Measurements from ENCODE around the gene MAPKBP1.

The MAPKBP1 gene

DNA sequence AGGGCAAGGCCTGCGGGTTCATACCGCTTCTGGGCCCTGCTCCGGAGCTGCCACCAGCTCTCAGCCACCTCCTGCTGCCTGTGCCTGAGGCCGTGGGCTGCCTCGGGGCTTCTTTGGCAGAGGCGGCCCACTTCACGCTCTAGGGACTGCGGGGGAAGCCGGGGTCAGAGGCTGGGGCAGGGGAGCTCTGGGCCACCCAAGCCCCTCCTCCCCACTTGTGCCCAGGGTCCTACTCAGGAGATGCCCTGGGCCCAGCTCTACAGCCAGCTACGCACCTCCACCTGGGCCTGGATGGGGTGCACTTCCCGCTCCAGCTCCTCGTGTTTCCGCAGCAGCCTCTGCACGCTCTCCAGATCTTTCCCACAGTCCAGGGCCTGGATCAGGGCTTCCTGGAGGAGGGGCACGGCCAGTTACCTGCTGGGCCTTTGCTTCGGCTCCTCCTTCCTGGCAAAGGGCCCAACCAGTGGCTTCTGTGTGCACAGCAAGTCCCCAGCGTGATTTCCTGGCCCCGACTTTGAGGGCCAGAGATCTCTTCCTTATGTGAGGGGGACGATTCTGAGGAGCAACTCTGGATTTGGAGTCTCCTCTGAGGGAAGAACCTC lies 88.3 kb downstream of the MAPKBP1 start:
- no peak for DNase-seq (ENCODE audit: low read depth in 2 of 2)
- TF ChIP-seq, protein P1, sequence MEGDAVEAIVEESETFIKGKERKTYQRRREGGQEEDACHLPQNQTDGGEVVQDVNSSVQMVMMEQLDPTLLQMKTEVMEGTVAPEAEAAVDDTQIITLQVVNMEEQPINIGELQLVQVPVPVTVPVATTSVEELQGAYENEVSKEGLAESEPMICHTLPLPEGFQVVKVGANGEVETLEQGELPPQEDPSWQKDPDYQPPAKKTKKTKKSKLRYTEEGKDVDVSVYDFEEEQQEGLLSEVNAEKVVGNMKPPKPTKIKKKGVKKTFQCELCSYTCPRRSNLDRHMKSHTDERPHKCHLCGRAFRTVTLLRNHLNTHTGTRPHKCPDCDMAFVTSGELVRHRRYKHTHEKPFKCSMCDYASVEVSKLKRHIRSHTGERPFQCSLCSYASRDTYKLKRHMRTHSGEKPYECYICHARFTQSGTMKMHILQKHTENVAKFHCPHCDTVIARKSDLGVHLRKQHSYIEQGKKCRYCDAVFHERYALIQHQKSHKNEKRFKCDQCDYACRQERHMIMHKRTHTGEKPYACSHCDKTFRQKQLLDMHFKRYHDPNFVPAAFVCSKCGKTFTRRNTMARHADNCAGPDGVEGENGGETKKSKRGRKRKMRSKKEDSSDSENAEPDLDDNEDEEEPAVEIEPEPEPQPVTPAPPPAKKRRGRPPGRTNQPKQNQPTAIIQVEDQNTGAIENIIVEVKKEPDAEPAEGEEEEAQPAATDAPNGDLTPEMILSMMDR (IDR thresholded peaks at IDR 0.05; ENCODE audit: low read depth, low read length) = no peak
- no peak overlapping the region for H3K4me3 ChIP-seq (replicated peaks in 1 of 2; ENCODE audit: low read depth in 2 of 2, low read length in 2 of 2)

- no peak overlapping the region for H3K4me3 ChIP-seq (replicated peaks in 1 of 2; ENCODE audit: low read depth in 2 of 2, low read length in 2 of 2)
- TF ChIP-seq, protein P1 (IDR thresholded peaks at IDR 0.05; ENCODE audit: low read depth, low read length) = no peak
- no peak for DNase-seq (ENCODE audit: low read depth in 2 of 2)
Measured at GRCh38 chr15:41865490-41866055, 91.3 kb downstream of the MAPKBP1 start.

GRCh38 chr15:41866263-41866703 lies 92.0 kb downstream of the MAPKBP1 start:
- no peak overlapping the region for H3K4me3 ChIP-seq (replicated peaks in 1 of 2; ENCODE audit: low read depth in 2 of 2, low read length in 2 of 2)
- no peak for DNase-seq (ENCODE audit: low read depth in 2 of 2)
- TF ChIP-seq, protein P1 (IDR thresholded peaks at IDR 0.05; ENCODE audit: low read depth, low read length) = no peak

DNA sequence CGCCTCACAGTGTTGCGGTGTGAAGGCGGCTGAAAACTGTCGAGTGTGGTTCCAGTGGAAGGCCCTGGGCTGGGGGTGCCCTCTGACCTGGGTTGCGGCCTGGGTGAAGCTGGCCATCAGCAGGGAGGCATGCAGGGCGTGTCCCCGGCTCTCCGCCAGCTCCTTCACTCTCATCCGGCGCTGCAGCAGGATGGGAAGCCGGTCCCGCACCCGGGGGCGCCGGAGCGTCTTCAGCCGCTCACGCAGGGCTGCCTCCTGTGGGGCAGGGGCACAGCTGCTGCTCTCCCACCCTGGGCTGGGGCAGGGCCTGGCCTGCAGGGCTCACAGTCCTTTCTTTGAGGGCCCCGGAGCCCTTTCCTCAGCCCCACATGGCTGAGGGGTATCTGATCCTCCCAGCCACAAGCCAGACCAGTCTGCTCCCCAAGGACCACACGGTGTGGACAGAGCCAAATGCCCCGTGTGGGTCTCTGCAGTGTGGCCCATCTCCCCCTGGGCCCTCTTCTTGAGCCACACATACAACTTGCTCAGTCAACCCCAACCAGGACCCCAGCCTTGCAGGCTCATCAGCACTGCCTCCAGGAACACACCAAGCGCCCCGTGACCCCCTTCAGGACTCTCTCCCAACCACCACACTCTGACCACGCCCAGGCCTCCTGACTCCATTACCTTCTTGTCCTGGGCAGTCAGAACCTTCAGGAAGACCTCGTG lies 92.7 kb downstream of the MAPKBP1 start:
- TF ChIP-seq, protein P1 (IDR thresholded peaks at IDR 0.05; ENCODE audit: low read depth, low read length) = no peak
- H3K4me3 ChIP-seq (replicated peaks in 1 of 2; ENCODE audit: low read depth in 2 of 2, low read length in 2 of 2) = no peak overlapping the region
- no peak for DNase-seq (ENCODE audit: low read depth in 2 of 2)

GRCh38 chr15:41868321-41868720 lies 94.0 kb downstream of the MAPKBP1 start:
- no peak for DNase-seq (ENCODE audit: low read depth in 2 of 2)
- no peak overlapping the region for H3K4me3 ChIP-seq (replicated peaks in 1 of 2; ENCODE audit: low read depth in 2 of 2, low read length in 2 of 2)
- TF ChIP-seq, protein P1 (IDR thresholded peaks at IDR 0.05; ENCODE audit: low read depth, low read length) = no peak

DNA sequence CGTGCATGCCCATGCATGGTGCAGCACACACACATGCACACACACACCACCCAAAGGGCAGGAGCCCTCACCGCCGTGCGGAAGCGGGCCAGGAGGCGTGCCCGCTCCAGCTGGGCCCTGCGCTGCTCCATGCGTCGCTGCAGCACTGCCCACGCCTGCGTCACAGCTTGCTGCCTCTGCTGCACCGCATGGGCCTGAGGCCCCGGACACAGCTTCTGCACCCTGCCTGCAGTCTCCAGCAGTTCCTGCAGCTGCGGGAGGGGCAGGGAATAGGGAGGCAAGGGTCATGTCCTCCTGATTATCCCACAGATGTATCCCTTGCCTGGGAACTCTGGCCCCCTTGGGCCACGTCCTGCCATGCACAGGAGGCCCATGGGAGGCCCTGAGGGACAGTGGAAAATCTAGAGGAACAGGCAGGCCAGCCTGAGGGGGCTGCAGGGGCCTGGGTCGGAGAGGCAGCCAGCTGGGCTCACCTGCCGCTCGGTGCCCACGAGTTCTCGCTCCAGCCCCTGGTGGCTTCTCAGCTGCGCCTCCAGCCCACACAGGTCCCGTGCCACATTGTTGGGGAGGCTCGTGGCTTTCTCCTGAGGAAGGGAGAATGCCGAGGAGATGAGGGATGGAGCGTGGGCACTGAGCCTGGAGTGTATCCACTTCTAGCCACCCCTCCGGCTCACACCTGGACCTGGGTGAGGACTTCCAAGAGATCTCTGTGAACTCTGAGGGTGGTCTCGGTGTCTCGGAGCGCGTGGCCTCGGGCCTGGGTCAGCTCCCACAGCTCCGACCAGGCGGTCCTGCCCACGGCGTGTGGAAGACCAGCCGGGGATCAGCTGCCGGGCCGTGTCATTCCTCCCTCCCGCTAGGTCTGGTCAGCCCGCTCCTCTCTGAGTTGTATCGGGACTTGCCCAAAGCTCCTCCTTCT lies 95.7 kb downstream of the MAPKBP1 start:
- TF ChIP-seq, protein P1 (IDR thresholded peaks at IDR 0.05; ENCODE audit: low read depth, low read length) = no peak
- DNase-seq (ENCODE audit: low read depth in 2 of 2) = no peak

More for the DNA sequence above, 95.7 kb downstream of the MAPKBP1 start:
- H3K4me3 ChIP-seq (replicated peaks in 1 of 2; ENCODE audit: low read depth in 2 of 2, low read length in 2 of 2) = no peak overlapping the region
